H1 (cell line): Measurements from ENCODE around the gene COLQ. TPM values are rescaled to one million over a fixed set of nuclear protein-coding genes. Genes with fewer than 3 reads are reported as not detected.

Experiments
- CTCF ChIA-PET: fragments of 300-600 bp; sonication (Branson Sonifier 250); formaldehyde crosslinking; loops from one replicate; lab custom pipeline; 2021; ENCODE audit not compliant: partially characterized antibody; lab: Charles Lee
- POLR2A ChIA-PET: fragments of 300-600 bp; sonication (Branson Sonifier 250); formaldehyde crosslinking; loops from one replicate; lab custom pipeline; 2021; ENCODE audit warnings: inconsistent platforms; ENCODE audit not compliant: partially characterized antibody; lab: Charles Lee
- DNase-seq, 2 experiments: peaks; one replicate each; pipeline versions ENCODE4 v3.0.0 to v3.0.0-alpha.2; 2010 to 2022; ENCODE audit warnings: low spot score in 2 of 2, low read depth in 1 of 2, mixed read lengths in 1 of 2
- FAIRE-seq: peaks from 2 replicates; lab custom pipeline; 2011; peaks lifted over from hg19 to GRCh38; lab: Jason Lieb, UNC
- H2AFZ ChIP-seq: 2 replicates; pipeline ENCODE4 v1.8.1; 2012; ENCODE audit warnings: low read length, inconsistent platforms
- H2AK5ac ChIP-seq: 2 replicates; pipeline ENCODE4 v1.6.1; 2013; ENCODE audit warnings: low read depth, low read length
- H2BK120ac ChIP-seq: replicated peaks from 2 replicates; pipeline ENCODE3; 2013; ENCODE audit warnings: low read depth, low read length, inconsistent platforms
- H2BK12ac ChIP-seq: 2 replicates; pipeline ENCODE4 v1.6.1; 2013; ENCODE audit warnings: low read depth, low read length
- H2BK15ac ChIP-seq: 2 replicates; pipeline ENCODE4 v1.6.1; 2013; ENCODE audit warnings: low read length
- H2BK20ac ChIP-seq: 2 replicates; pipeline ENCODE4 v1.6.1; 2013; ENCODE audit warnings: low read length
- H2BK5ac ChIP-seq: 2 replicates; pipeline ENCODE4 v1.6.1; 2013; ENCODE audit warnings: low read depth, low read length
- H3K14ac ChIP-seq: 2 replicates; pipeline ENCODE4 v1.6.1; 2013; ENCODE audit warnings: inconsistent platforms; ENCODE audit not compliant: insufficient read length
- H3K18ac ChIP-seq: 2 replicates; pipeline ENCODE4 v1.6.1; 2013; ENCODE audit warnings: low read length; ENCODE audit errors: extremely low read depth
- H3K23ac ChIP-seq: 2 replicates; pipeline ENCODE4 v1.6.1; 2013; ENCODE audit warnings: inconsistent platforms; ENCODE audit not compliant: insufficient read length
- H3K23me2 ChIP-seq: 2 replicates; pipeline ENCODE4 v1.6.1; 2013; ENCODE audit warnings: low read depth, low read length
- H3K27ac ChIP-seq: 2 replicates; pipeline ENCODE4 v1.6.1; 2011; ENCODE audit warnings: low read depth, low read length, inconsistent platforms
- H3K27me3 ChIP-seq, 4 experiments: replicated peaks in 1 of 4; 1 replicate in 1 of 4; 2 replicates in 3 of 4; pipeline versions ENCODE4 v1.6.1 to v1.8.1; 2011 to 2013; ENCODE audit warnings: low read length in 3 of 4, mild to moderate bottlenecking in 3 of 4, inconsistent platforms in 2 of 4, mixed read lengths in 2 of 4, moderate library complexity in 1 of 4; ENCODE audit not compliant: control insufficient read depth in 3 of 4, insufficient read depth in 3 of 4; ENCODE audit errors: extremely low read depth in 1 of 4
- H3K36me3 ChIP-seq, 4 experiments: 2 replicates each; pipeline versions ENCODE4 v1.6.1 to v1.8.1; 2011 to 2013; ENCODE audit warnings: mild to moderate bottlenecking in 4 of 4, low read length in 3 of 4, moderate library complexity in 2 of 4, control low read depth in 1 of 4, inconsistent platforms in 1 of 4; ENCODE audit not compliant: insufficient read depth in 4 of 4, control insufficient read depth in 2 of 4
- H3K4ac ChIP-seq: replicated peaks from 2 replicates; pipeline ENCODE3; 2013; ENCODE audit warnings: low read length, low read depth, mixed read lengths, inconsistent platforms; ENCODE audit not compliant: insufficient read length
- H3K4me1 ChIP-seq, 4 experiments: replicated peaks in 1 of 4; 1 replicate in 1 of 4; 2 replicates in 3 of 4; pipeline versions ENCODE4 v1.6.1 to v1.8.1; 2011 to 2013; ENCODE audit warnings: low read length in 3 of 4, inconsistent platforms in 2 of 4, mixed read lengths in 1 of 4; ENCODE audit not compliant: insufficient read depth in 4 of 4, control insufficient read depth in 3 of 4
- H3K4me2 ChIP-seq, 2 experiments: 2 replicates each; pipeline versions ENCODE4 v1.6.1 to v1.8.1; 2011 to 2013; ENCODE audit warnings: low read depth in 2 of 2, low read length in 2 of 2, control low read depth in 1 of 2, inconsistent platforms in 1 of 2, mild to moderate bottlenecking in 1 of 2; ENCODE audit not compliant: insufficient read depth in 1 of 2
- H3K4me3 ChIP-seq, 4 experiments: fragments of 200-600, 300-600 bp in 1 of 4; sonication (generic), shearing (Covaris generic), sonication (Bioruptor Twin) in 1 of 4; 2 replicates each; pipeline versions ENCODE4 v1.5.1 to v1.8.1; 2011 to 2016; ENCODE audit warnings: low read length in 4 of 4, low read depth in 3 of 4, control low read depth in 2 of 4, inconsistent platforms in 2 of 4, mild to moderate bottlenecking in 2 of 4, mixed read lengths in 1 of 4, moderate library complexity in 1 of 4; ENCODE audit not compliant: insufficient read depth in 2 of 4; ENCODE audit errors: extremely low read depth in 1 of 4
- H3K56ac ChIP-seq: replicated peaks from 2 replicates; pipeline ENCODE3; 2013; ENCODE audit warnings: low read depth, mild to moderate bottlenecking, mixed read lengths, low read length, inconsistent platforms; ENCODE audit not compliant: insufficient read length
- H3K79me1 ChIP-seq: 2 replicates; pipeline ENCODE4 v1.6.1; 2013; ENCODE audit warnings: low read depth, low read length, control low read depth
- H3K79me2 ChIP-seq, 2 experiments: 2 replicates each; pipeline versions ENCODE4 v1.6.1 to v1.8.1; 2012 to 2013; ENCODE audit warnings: low read length in 2 of 2, mild to moderate bottlenecking in 2 of 2, inconsistent platforms in 1 of 2; ENCODE audit not compliant: insufficient read depth in 2 of 2, control insufficient read depth in 1 of 2
- H3K9ac ChIP-seq, 4 experiments: replicated peaks in 1 of 4; 1 replicate in 1 of 4; 2 replicates in 3 of 4; pipeline versions ENCODE4 v1.6.1 to v1.8.1; 2011 to 2013; ENCODE audit warnings: low read depth in 3 of 4, low read length in 3 of 4, control low read depth in 2 of 4, mild to moderate bottlenecking in 2 of 4, moderate library complexity in 2 of 4, inconsistent platforms in 1 of 4; ENCODE audit errors: extremely low read depth in 1 of 4
- H3K9me3 ChIP-seq, 2 experiments: 2 replicates each; pipeline versions ENCODE4 v1.6.1 to v1.8.1; 2012 to 2013; ENCODE audit warnings: mild to moderate bottlenecking in 2 of 2, moderate library complexity in 2 of 2, control low read depth in 1 of 2, inconsistent platforms in 1 of 2, low read depth in 1 of 2, low read length in 1 of 2, mixed read lengths in 1 of 2; ENCODE audit not compliant: insufficient read depth in 2 of 2
- H4K20me1 ChIP-seq, 2 experiments: replicated peaks in 1 of 2; 2 replicates each; pipeline versions ENCODE3 to v1.8.1; 2011 to 2013; ENCODE audit warnings: inconsistent platforms in 2 of 2, low read length in 2 of 2, mild to moderate bottlenecking in 1 of 2; ENCODE audit not compliant: insufficient read depth in 2 of 2, control insufficient read depth in 1 of 2
- H4K5ac ChIP-seq: 2 replicates; pipeline ENCODE4 v1.6.1; 2013; ENCODE audit warnings: low read length, low read depth, mixed read lengths, inconsistent platforms; ENCODE audit not compliant: insufficient read length
- H4K8ac ChIP-seq: 2 replicates; pipeline ENCODE4 v1.8.0; 2013; ENCODE audit warnings: mild to moderate bottlenecking, moderate library complexity, low read length, inconsistent platforms; ENCODE audit not compliant: insufficient read depth; ENCODE audit errors: extremely low read depth
- H4K91ac ChIP-seq: replicated peaks from 2 replicates; pipeline ENCODE3; 2013; ENCODE audit warnings: low read length, mixed read lengths, inconsistent platforms; ENCODE audit not compliant: insufficient read length
- KDM4A ChIP-seq: IDR thresholded peaks from one replicate; pipeline ENCODE4 v1.7.1; 2012; ENCODE audit warnings: low read depth, mild to moderate bottlenecking, moderate library complexity, low read length, inconsistent platforms; ENCODE audit not compliant: severe bottlenecking
- NRF1 ChIP-seq: IDR thresholded peaks from 2 replicates; pipeline ENCODE4 v1.6.1; 2011; ENCODE audit warnings: mild to moderate bottlenecking, low read depth, low read length, improper control_type of control experiment
- RFX5 ChIP-seq: IDR thresholded peaks from 2 replicates; pipeline ENCODE4 v1.6.1; 2011; ENCODE audit warnings: low read depth, low read length, improper control_type of control experiment, borderline replicate concordance
- SP2 ChIP-seq: IDR thresholded peaks from 2 replicates; pipeline ENCODE4 v1.6.1; 2012; ENCODE audit warnings: mild to moderate bottlenecking, low read length, inconsistent platforms
- TAF7 ChIP-seq: optimal IDR thresholded peaks from 2 replicates; pipeline ENCODE3; 2011; ENCODE audit warnings: low read depth, mild to moderate bottlenecking, inconsistent platforms, low read length, moderate library complexity, borderline replicate concordance
- TEAD4 ChIP-seq: IDR thresholded peaks from 2 replicates; pipeline ENCODE4 v1.6.1; 2012; ENCODE audit warnings: low read depth, low read length, inconsistent platforms, mixed read lengths
- YY1 ChIP-seq: IDR thresholded peaks from 2 replicates; pipeline ENCODE4 v1.6.1; 2011; ENCODE audit warnings: low read depth, mild to moderate bottlenecking, low read length
- WGBS, 2 experiments: shearing (Covaris generic) in 1 of 2; methylation state at CpG; one replicate each; pipeline versions ENCODE4 v1.1.6 to v1.1.7; 2013 to 2015; ENCODE audit warnings: low lambda C conversion rate in 2 of 2, mixed read lengths in 2 of 2, inconsistent platforms in 1 of 2, low coverage in 1 of 2, missing lambda C conversion rate in 1 of 2; ENCODE audit not compliant: insufficient replicate concordance in 2 of 2, insufficient coverage in 1 of 2, insufficient read length in 1 of 2; ENCODE audit errors: extremely low coverage in 1 of 2, missing lambda C conversion rate in 1 of 2; 5-methylcytosine and 5-hydroxymethylcytosine counted together
- polyA plus RNA-seq, 7 experiments: library from polyadenylated mRNA; depleted of rRNA in 3 of 7; stranded (reverse) in 5 of 7; unstranded in 2 of 7; fragments of >200 nt in 5 of 7; fragments of 200-250 nt in 2 of 7; gene quantifications; 1 replicate in 5 of 7; 2 replicates in 1 of 7; 4 replicates in 1 of 7; pipeline versions ENCODE4 v1.2.1 to v1.2.3, GENCODE V29; 2011 to 2013; ENCODE audit warnings: missing spikeins in 2 of 7, mixed read lengths in 2 of 7
- total RNA-seq: library from RNA; stranded (reverse); fragmentation: NEBNext Ultra II Directional; extraction: Animal tissue kit (Norgen Biotek cat#: 25700); gene quantifications from 2 replicates; pipeline ENCODE4 v1.2.1, GENCODE V29; 2021
- TF ChIP-seq, protein P1 (sequence below): IDR thresholded peaks from 2 replicates; pipeline ENCODE4 v1.6.1; 2012; ENCODE audit warnings: inconsistent platforms
- TF ChIP-seq, protein P2 (sequence below): IDR thresholded peaks from 2 replicates; pipeline ENCODE4 v1.6.1; 2011; ENCODE audit warnings: low read length, improper control_type of control experiment

COLQ gene
- total and polyA plus RNA-seq, 2 of the 8 experiments (the other 6 are each of a cell fraction or from before 2014, with no cell fraction given) = 1.5 to 1.9 TPM

DNA sequence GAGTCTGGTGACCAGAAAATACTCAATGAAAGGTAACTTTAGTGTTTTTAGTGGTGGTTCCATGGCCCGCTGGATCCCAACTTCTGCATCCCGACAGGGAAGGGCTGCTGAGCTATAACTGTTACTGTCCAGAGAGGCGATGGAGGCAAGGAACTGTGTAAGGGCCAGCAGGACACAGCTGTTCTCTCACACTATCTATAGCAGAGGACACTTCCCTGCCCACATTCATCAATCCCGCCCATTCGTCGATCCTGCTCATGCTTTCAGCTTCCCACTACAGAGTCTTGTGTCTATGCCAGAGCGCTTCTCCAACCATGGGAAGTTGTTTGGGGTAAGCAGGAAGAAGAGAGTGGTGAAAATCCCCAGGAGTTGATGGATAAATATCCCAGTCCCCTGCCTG lies 8.4 kb downstream of the COLQ start:
- H3K23me2 ChIP-seq = no peaks in the 10 kb centered on the region
- H3K36me3 ChIP-seq = no peaks in the 10 kb centered on the region
- H3K4ac ChIP-seq = no peak overlapping the region
- 89% methylated on average over 7 of the region's 7 CpGs; no CpG with 5 or more reads in 1 of the 2 experiments for WGBS, 2 experiments
- H4K91ac ChIP-seq = no peak overlapping the region
- no peak overlapping the region for H2BK5ac ChIP-seq
- no peak overlapping the region for H4K8ac ChIP-seq
- no peak overlapping the region for H3K4me3 ChIP-seq
- H2AK5ac ChIP-seq = no peak overlapping the region
- no peak overlapping the region for H3K14ac ChIP-seq
- H3K27me3 ChIP-seq = no peaks in the 10 kb centered on the region
- TF ChIP-seq, protein P1, sequence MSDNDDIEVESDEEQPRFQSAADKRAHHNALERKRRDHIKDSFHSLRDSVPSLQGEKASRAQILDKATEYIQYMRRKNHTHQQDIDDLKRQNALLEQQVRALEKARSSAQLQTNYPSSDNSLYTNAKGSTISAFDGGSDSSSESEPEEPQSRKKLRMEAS = no peak
- TF ChIP-seq NRF1 (no peak), TAF7 (no peak), KDM4A (no peak), YY1 (no peak), TEAD4 (no peak), SP2 (no peak), RFX5 (no peak)
- TF ChIP-seq, protein P2, sequence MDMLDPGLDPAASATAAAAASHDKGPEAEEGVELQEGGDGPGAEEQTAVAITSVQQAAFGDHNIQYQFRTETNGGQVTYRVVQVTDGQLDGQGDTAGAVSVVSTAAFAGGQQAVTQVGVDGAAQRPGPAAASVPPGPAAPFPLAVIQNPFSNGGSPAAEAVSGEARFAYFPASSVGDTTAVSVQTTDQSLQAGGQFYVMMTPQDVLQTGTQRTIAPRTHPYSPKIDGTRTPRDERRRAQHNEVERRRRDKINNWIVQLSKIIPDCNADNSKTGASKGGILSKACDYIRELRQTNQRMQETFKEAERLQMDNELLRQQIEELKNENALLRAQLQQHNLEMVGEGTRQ = no peak
- TF ChIP-seq, all 59 proteins: peak for 0
- Histone ChIP-seq H3K23ac (no peak overlapping the region), H3K56ac (no peak overlapping the region), H3K9me3 (no peaks in the 10 kb centered on the region), H2BK15ac (no peak overlapping the region), H2BK120ac (no peak overlapping the region), H3K4me2 (no peak overlapping the region), H2AFZ (no peak overlapping the region), H3K27ac (no peak overlapping the region), H4K20me1 (no peaks in the 10 kb centered on the region), H2BK20ac (no peak overlapping the region), H3K79me1 (no peaks in the 10 kb centered on the region; the same call in 1 of the 2 replicates), H3K18ac (no peak overlapping the region), H3K9ac (no peak overlapping the region), H2BK12ac (no peak overlapping the region), H4K5ac (no peak overlapping the region), H3K4me1 (0 out of 7 replicates have a peak, but pooled peaks cover 0 to 2% (median 0%) of the 10 kb centered on the region in 4 experiments), H3K79me2 (no peaks in the 10 kb centered on the region)
- CTCF ChIA-PET = interaction anchor here (0.7 to 3.5 kb wide), 3 partner anchors 10 to 42 kb away, joined by 3 to 10 read pairs (median 5); no protein-coding TSS in a partner anchor
- DNase-seq = no peak
- no peak for FAIRE-seq
- POLR2A ChIA-PET = interaction anchor here (0.6 kb wide), 1 partner anchor 18 kb away, joined by 3 read pairs; no protein-coding TSS in a partner anchor
